Immature natural killer cell (primary cell): ENCODE measurements around the gene SMG6. TPM values are rescaled to one million over a fixed set of nuclear protein-coding genes. Genes with fewer than 3 reads are reported as not detected.
A peak's percentile ranks its signal among the peaks of the same experiment; 100 is the strongest.
"Not testable (repeated sequence)": the region's sequence is repeated elsewhere in the genome, so short reads cannot be mapped to it uniquely, and the experiment has no call there.

Experiments used
- DNase-seq, 3 donors: peaks; one replicate each; pipeline ENCODE4 v3.0.0; 2022; ENCODE audit warnings: mixed read lengths in 1 of 3
- H3K27ac Mint-ChIP-seq, 6 donors: one replicate each; pipeline ENCODE4 v1.8.0; 2020; ENCODE audit warnings: mixed read lengths in 6 of 6, mild to moderate bottlenecking in 5 of 6, inconsistent platforms in 4 of 6, moderate library complexity in 3 of 6
- H3K27me3 Mint-ChIP-seq, 3 donors: one replicate each; pipeline ENCODE4 v1.8.0; 2020 to 2021; ENCODE audit warnings: low read depth in 3 of 3, mild to moderate bottlenecking in 3 of 3, mixed read lengths in 3 of 3, moderate library complexity in 3 of 3, inconsistent platforms in 1 of 3
- H3K36me3 Mint-ChIP-seq, 3 donors: one replicate each; pipeline ENCODE4 v1.8.0; 2020; ENCODE audit warnings: mixed read lengths in 3 of 3, inconsistent platforms in 2 of 3, mild to moderate bottlenecking in 2 of 3
- H3K4me1 Mint-ChIP-seq, 2 donors: one replicate each; pipeline ENCODE4 v1.8.0; 2020; ENCODE audit warnings: inconsistent platforms in 2 of 2, mild to moderate bottlenecking in 2 of 2, mixed read lengths in 2 of 2, moderate library complexity in 1 of 2
- H3K4me3 Mint-ChIP-seq, 5 donors: one replicate each; pipeline ENCODE4 v1.8.0; 2020; ENCODE audit warnings: mild to moderate bottlenecking in 5 of 5, mixed read lengths in 5 of 5, inconsistent platforms in 3 of 5, moderate library complexity in 3 of 5
- H3K9me3 Mint-ChIP-seq, 6 donors: one replicate each; pipeline ENCODE4 v1.8.0; 2020; ENCODE audit warnings: mild to moderate bottlenecking in 6 of 6, mixed read lengths in 6 of 6, inconsistent platforms in 4 of 6, moderate library complexity in 3 of 6
- polyA plus RNA-seq, 3 donors: library from polyadenylated mRNA; unstranded; fragments of 300-500 nt; fragmentation: Illumina TruSeq; gene quantifications; one replicate each; pipeline ENCODE4 v1.2.3, GENCODE V29; 2021

SMG6 gene
- polyA plus RNA-seq, 3 donors from 2014 or later: 1.6 to 9.8 (median 4.7) TPM

DNA sequence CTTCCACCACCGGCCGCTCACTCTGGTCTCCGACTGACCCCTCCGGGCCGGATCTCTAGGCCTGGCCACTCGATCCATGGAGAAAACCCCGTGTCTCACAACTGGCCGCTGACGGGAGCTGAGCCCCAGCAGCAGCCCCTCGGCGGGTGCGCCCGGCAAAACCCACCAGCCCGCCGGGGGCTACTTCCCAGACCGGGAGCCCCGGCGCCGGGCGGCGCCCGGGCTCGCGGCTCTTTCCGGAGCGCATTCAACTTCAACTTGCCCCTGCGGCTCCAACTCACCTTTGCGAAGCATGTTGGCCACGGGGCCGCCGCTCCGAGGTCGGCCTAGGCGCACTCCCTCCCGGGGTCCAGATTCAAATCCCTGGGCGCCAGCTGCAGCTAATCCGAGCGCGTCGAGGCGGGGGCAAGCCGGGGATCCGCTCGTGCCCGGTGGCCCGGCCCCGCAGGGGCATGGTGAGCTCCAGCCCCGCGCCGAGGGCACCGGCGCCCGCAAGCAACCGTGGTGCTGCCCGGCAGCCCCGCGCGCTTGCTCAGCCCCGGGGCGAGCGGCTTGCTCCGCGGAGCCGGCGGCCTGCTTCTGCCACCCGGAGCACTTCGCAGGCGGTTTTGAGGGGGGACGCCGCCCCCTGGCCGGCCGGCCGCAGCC, 278.9 kb downstream of the SMG6 start:
- Mint-ChIP-seq H3K36me3 (no peaks in the 10 kb centered on the region), H3K27me3 (peaks cover 13 to 17% (median 15%) of the 10 kb centered on the region in 3 donors), H3K4me3 (peak overlapping the region in 3 of 5 donors; percentile 29 to 84 (median 60)), H3K4me1 (peaks cover 16 to 21% of the 10 kb centered on the region in 2 donors), H3K27ac (no peak overlapping the region), H3K9me3 (no peaks in the 10 kb centered on the region)
- no peak for DNase-seq

- Mint-ChIP-seq H3K27me3 (peaks cover 13 to 17% (median 15%) of the 10 kb centered on the region in 3 donors), H3K4me1 (peaks cover 16 to 19% of the 10 kb centered on the region in 2 donors)
Measured at GRCh38 chr17:2023692-2024571, 279.7 kb downstream of the SMG6 start.

DNA sequence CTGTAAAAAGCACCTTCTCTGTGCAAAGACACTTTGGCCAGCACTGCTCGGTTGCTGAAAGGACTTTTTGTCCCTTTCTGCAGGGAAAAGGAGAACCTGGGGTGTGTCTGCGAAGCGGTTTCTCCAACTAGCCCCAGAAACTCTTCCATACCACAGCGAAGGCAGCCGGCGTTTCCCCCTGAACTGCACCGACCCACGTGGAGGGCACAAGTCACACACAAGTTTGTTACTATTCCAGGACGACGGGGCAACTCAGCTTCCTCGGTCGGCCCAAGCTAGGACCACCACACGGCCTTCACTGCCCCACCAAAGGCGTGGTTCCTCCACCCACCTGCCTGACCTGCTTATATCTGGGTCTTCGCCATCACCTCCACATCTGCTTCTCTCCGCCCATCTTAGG, 280.3 kb downstream of the SMG6 start:
- Mint-ChIP-seq H3K4me3 (peak overlapping the region in 4 of 5 donors; percentile 13 to 65 (median 47)), H3K4me1 (peaks cover 16 to 19% of the 10 kb centered on the region in 2 donors), H3K27me3 (peaks cover 11 to 22% (median 13%) of the 10 kb centered on the region in 3 donors), H3K36me3 (no peaks in the 10 kb centered on the region), H3K9me3 (no peaks in the 10 kb centered on the region), H3K27ac (no peak overlapping the region)
- DNase-seq: no peak

More at GRCh38 chr17:2023692-2024571, 279.7 kb downstream of the SMG6 start:
- Mint-ChIP-seq H3K4me3 (peak overlapping the region; percentile 72 to 84 (median 76)), H3K27ac (no peak overlapping the region), H3K36me3 (no peaks in the 10 kb centered on the region), H3K9me3 (no peaks in the 10 kb centered on the region)
- peak; percentile 21 to 31 (median 22) for DNase-seq

- H3K36me3 Mint-ChIP-seq: no peaks in the 10 kb centered on the region
- H3K27ac Mint-ChIP-seq: no peak overlapping the region
- H3K9me3 Mint-ChIP-seq: no peaks in the 10 kb centered on the region
- peaks cover 16 to 19% of the 10 kb centered on the region in 2 donors for H3K4me1 Mint-ChIP-seq
- H3K4me3 Mint-ChIP-seq: peak overlapping the region in 4 of 5 donors; percentile 24 to 65 (median 50)
- H3K27me3 Mint-ChIP-seq: peaks cover 11 to 20% (median 13%) of the 10 kb centered on the region in 3 donors
- no peak for DNase-seq
Measured at GRCh38 chr17:2022647-2023240, 280.8 kb downstream of the SMG6 start.

DNA sequence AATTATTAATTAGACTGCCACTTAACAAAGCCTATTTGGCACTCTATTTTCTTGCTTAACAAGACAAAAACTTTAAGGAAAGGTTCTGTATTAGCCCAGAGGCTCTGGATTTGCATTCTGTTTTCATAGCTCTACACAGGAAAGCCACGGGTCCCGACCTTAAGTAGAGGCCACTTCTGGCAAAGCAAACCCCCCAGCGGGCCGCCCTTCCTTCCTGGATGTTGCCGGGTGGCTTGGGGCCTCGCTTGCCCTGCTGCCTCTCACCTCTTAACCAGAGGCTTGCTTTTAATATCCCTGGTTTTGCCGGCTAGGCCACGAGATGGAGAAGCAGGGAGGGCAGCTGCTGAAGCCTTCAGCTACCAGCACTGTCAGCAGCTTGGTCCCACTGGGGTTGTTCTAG, 282.9 kb downstream of the SMG6 start:
- no peak for DNase-seq
- Mint-ChIP-seq H3K27me3 (peaks cover 4 to 14% (median 10%) of the 10 kb centered on the region in 3 donors), H3K27ac (no peak overlapping the region), H3K4me1 (peaks cover 11 to 13% of the 10 kb centered on the region in 2 donors), H3K36me3 (no peaks in the 10 kb centered on the region), H3K4me3 (no peak overlapping the region), H3K9me3 (no peaks in the 10 kb centered on the region)

GRCh38 chr17:2019723-2020122, 283.9 kb downstream of the SMG6 start:
- no peak overlapping the region for H3K27ac Mint-ChIP-seq
- H3K4me1 Mint-ChIP-seq: peaks cover 11% of the 10 kb centered on the region in 2 donors
- DNase-seq: no peak
- H3K4me3 Mint-ChIP-seq: no peak overlapping the region
- no peaks in the 10 kb centered on the region for H3K36me3 Mint-ChIP-seq
- no peaks in the 10 kb centered on the region for H3K9me3 Mint-ChIP-seq
- H3K27me3 Mint-ChIP-seq: peaks cover 4 to 14% (median 7%) of the 10 kb centered on the region in 3 donors

DNA sequence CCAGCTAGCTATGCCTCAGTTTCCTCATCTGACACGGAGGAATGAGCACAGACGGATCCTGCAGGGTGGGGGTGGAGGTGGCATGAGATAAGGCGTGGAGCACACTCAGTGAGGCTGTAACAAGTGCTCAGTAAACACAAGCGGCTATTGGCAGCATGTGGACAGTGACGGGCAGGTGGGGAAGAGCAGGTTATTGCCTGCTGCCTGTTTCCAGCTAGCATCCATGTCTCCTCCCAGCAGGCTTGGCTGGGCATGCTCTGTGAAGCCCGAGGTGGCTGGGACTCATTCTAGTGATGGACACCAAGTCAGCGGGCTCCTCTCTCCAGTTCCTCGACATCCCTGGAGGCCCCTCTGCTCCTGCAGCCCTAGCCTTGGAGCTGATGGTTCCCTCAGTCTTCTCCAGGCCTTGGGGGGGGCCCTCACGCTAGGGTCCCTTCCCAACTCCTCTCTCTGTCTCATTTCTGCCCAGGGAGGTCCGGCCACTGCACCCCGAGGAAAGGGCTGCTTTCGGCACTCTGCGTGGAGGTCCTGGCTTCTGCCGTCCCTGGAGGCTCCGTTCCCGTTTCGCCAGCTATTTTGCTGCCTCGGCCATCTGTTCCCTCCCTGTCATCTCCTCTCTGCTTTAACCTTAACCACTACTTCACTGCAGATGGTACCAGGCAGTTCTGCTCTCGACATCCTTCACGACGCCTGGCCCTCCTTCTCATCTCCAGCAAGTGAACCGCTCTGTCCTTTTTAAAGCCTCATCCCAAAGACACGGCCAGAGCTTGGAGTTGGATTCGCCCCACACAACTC, 284.7 kb downstream of the SMG6 start:
- H3K4me3 Mint-ChIP-seq: no peak overlapping the region
- H3K9me3 Mint-ChIP-seq: no peaks in the 10 kb centered on the region

GRCh38 chr17:2017274-2017941, 286.2 kb downstream of the SMG6 start:
- Mint-ChIP-seq H3K4me3 (no peak overlapping the region), H3K27me3 (peaks cover 4 to 7% (median 5%) of the 10 kb centered on the region in 3 donors), H3K27ac (no peak overlapping the region), H3K36me3 (no peaks in the 10 kb centered on the region), H3K9me3 (no peaks in the 10 kb centered on the region), H3K4me1 (peaks cover under 1 to 2% of the 10 kb centered on the region in 2 donors)
- no peak for DNase-seq

More for the DNA sequence above, 284.7 kb downstream of the SMG6 start:
- no peak overlapping the region for H3K27ac Mint-ChIP-seq
- no peaks in the 10 kb centered on the region for H3K36me3 Mint-ChIP-seq
- no peak for DNase-seq
- peaks cover 4 to 14% (median 7%) of the 10 kb centered on the region in 3 donors for H3K27me3 Mint-ChIP-seq
- H3K4me1 Mint-ChIP-seq: peaks cover 9 to 11% of the 10 kb centered on the region in 2 donors

- no peak overlapping the region for H3K27ac Mint-ChIP-seq
- H3K9me3 Mint-ChIP-seq: no peaks in the 10 kb centered on the region
- H3K4me3 Mint-ChIP-seq: no peak overlapping the region
- no peak for DNase-seq
- H3K4me1 Mint-ChIP-seq: peaks cover 0 to 9% of the 10 kb centered on the region in 2 donors
- no peaks in the 10 kb centered on the region for H3K36me3 Mint-ChIP-seq
- peaks cover 4 to 7% (median 5%) of the 10 kb centered on the region in 3 donors for H3K27me3 Mint-ChIP-seq
Measured at GRCh38 chr17:2016494-2016893, 287.1 kb downstream of the SMG6 start.

DNA sequence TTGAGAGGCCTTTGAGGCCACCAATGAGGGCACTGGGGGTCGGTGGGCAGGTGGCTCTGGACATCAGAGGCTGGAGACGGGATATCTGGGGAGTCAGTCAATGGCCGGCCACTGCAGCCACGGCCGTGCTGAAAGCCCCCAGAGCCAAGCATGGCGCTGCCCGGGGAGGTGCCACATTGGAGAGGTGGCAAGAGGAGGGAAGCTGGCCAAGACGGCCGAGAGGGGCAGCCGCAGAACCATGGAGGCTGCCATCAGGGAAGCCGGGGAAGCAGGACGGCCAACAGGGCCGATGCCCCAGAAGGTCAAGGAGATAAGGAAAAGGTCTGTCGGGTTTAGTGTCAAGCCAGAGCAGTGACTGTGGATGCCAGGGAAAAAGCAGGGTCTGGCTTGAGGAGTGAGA, 288.3 kb downstream of the SMG6 start:
- Mint-ChIP-seq H3K9me3 (no peaks in the 10 kb centered on the region), H3K4me1 (peaks cover 0 to 9% of the 10 kb centered on the region in 2 donors), H3K27ac (no peak overlapping the region), H3K4me3 (no peak overlapping the region), H3K27me3 (peaks cover 4 to 7% (median 7%) of the 10 kb centered on the region in 3 donors), H3K36me3 (no peaks in the 10 kb centered on the region)
- DNase-seq: no peak

GRCh38 chr17:2013994-2014317, 289.6 kb downstream of the SMG6 start:
- Mint-ChIP-seq H3K9me3 (no peaks in the 10 kb centered on the region), H3K27me3 (peaks cover 3 to 7% (median 4%) of the 10 kb centered on the region in 3 donors), H3K36me3 (no peaks in the 10 kb centered on the region), H3K4me1 (peaks cover 0 to 9% of the 10 kb centered on the region in 2 donors), H3K4me3 (no peak overlapping the region), H3K27ac (no peak overlapping the region)
- no peak for DNase-seq

DNA sequence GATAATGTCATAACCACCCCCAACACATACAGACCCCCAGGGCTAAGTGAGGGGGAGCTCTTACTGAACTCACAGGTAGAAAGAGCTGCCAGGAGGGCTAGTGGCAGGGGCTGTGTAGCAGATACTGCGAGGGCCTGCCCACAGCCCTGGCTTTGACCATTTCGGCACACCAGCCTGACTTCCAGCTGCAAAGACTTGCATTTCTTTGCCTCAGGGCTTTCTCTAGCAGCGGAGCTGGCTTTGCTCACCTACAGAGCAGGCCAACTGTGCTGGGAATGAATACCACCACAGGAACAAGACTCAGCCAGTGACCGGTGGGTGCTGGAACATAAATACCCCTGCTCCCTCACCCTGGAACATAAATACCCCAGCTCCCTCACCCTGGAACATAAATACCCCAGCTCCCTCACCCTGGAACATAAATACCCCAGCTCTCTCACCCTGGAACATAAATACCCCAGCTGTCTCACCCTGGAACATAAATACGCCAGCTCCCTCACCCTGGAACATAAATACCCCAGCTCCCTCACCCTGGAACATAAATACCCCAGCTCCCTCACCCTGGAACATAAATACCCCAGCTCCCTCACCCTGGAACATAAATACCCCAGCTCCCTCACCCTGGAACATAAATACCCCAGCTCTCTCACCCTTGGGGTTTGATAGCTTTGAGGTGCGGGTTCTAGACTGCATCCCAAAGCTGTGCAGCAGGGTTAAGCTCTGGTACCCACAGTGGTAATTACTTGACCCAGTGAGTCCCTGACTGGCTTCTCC, 290.2 kb downstream of the SMG6 start:
- not testable (repeated sequence) for H3K4me3 Mint-ChIP-seq, H3K27me3 Mint-ChIP-seq, DNase-seq, H3K4me1 Mint-ChIP-seq, H3K36me3 Mint-ChIP-seq, H3K9me3 Mint-ChIP-seq, H3K27ac Mint-ChIP-seq
